Bronchial epithelial cell (primary cell): Measurements from ENCODE around the gene BPTF. TPM values are rescaled to one million over a fixed set of nuclear protein-coding genes. Genes with fewer than 3 reads are reported as not detected.
"Not testable (repeated sequence)": the region's sequence is repeated elsewhere in the genome, so short reads cannot be mapped to it uniquely, and the experiment has no call there.

Experiments used
- DNase-seq: peaks from one replicate; pipeline ENCODE4 v3.0.0-alpha.2; 2010; ENCODE audit warnings: low read depth
- FAIRE-seq: peaks from 2 replicates; lab custom pipeline; 2011; peaks lifted over from hg19 to GRCh38; lab: Jason Lieb, UNC
- H3K27me3 ChIP-seq: 2 replicates; pipeline ENCODE4 v1.5.1; 2011; ENCODE audit warnings: low read length; ENCODE audit not compliant: control insufficient read depth, insufficient read depth
- H3K36me3 ChIP-seq: 2 replicates; pipeline ENCODE4 v1.5.1; 2011; ENCODE audit warnings: low read length; ENCODE audit not compliant: control insufficient read depth, insufficient read depth
- H3K4me3 ChIP-seq: 2 replicates; pipeline ENCODE4 v1.5.1; 2011; ENCODE audit warnings: mild to moderate bottlenecking, low read depth, low read length, control low read depth
- total RNA-seq: library from RNA; depleted of rRNA; stranded (reverse); fragments of >200 nt; gene quantifications from 2 replicates; pipeline ENCODE4 v1.2.1, GENCODE V29; 2014
- TF ChIP-seq, protein P1 (sequence below): IDR thresholded peaks from 2 replicates; pipeline ENCODE4 v1.5.1; 2011; ENCODE audit warnings: mild to moderate bottlenecking, moderate library complexity, low read length, control low read depth, inconsistent platforms; ENCODE audit not compliant: insufficient read depth, severe bottlenecking

Gene BPTF
- total RNA-seq, 1 donor from 2014 or later, result 18.7 TPM

DNA sequence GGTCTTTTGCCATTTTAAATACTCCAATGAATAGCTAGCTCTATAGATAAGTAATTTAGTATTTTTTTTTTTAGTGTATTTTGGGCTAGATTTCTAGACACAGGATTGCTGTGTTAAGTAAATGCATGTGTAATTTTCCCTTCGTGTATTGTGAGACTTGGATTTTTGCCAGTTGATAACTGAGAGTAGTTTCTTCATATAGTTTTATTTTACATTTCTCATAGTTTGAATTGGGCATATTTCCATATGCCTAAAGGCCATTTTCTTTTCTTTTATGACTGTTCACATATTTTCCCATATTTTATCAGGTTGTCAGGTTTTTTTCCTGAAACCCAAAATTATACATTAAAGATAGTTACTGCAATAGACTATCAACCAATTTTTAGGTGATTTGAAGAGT, 59.4 kb downstream of the BPTF start:
- Histone ChIP-seq H3K36me3 (no peaks in the 10 kb centered on the region), H3K27me3 (no peaks in the 10 kb centered on the region), H3K4me3 (no peak overlapping the region)
- FAIRE-seq, result no peak
- no peak for DNase-seq
- TF ChIP-seq, protein P1, sequence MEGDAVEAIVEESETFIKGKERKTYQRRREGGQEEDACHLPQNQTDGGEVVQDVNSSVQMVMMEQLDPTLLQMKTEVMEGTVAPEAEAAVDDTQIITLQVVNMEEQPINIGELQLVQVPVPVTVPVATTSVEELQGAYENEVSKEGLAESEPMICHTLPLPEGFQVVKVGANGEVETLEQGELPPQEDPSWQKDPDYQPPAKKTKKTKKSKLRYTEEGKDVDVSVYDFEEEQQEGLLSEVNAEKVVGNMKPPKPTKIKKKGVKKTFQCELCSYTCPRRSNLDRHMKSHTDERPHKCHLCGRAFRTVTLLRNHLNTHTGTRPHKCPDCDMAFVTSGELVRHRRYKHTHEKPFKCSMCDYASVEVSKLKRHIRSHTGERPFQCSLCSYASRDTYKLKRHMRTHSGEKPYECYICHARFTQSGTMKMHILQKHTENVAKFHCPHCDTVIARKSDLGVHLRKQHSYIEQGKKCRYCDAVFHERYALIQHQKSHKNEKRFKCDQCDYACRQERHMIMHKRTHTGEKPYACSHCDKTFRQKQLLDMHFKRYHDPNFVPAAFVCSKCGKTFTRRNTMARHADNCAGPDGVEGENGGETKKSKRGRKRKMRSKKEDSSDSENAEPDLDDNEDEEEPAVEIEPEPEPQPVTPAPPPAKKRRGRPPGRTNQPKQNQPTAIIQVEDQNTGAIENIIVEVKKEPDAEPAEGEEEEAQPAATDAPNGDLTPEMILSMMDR, result no peak

DNA sequence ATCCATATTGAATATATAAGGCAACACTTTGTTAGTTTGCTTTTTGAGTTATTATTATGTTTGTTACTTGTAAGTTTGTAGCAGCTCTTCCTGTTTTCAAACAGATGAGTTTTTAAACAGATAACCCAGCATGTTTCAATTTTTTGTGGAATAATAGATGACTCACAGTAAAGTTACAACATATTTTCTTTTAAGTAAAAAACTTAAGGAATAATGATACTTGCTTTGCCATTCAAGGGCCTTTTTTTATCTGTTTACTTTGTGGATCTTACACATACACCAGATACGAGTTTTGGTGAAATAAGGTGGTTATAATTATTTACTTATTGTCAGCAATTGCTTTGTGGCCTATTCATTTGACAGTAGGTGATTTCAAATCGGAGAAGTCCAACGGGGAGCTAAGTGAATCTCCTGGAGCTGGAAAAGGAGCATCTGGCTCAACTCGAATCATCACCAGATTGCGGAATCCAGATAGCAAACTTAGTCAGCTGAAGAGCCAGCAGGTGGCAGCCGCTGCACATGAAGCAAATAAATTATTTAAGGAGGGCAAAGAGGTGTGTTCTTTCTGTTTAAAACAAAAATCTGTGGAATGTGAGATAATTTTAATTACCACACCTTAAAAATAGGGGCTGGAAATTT, 66.3 kb downstream of the BPTF start:
- FAIRE-seq, result no peak
- Histone ChIP-seq H3K4me3 (no peak overlapping the region), H3K36me3 (peaks cover 7% of the 10 kb centered on the region), H3K27me3 (no peaks in the 10 kb centered on the region)
- TF ChIP-seq, protein P1, result peak; percentile 45
- DNase-seq, result peak; percentile 63

GRCh38 chr17:67902511-67903231, 77.4 kb downstream of the BPTF start:
- Histone ChIP-seq H3K36me3 (peaks cover 3% of the 10 kb centered on the region), H3K27me3 (no peaks in the 10 kb centered on the region), H3K4me3 (no peak overlapping the region)
- TF ChIP-seq, protein P1, result no peak
- no peak for FAIRE-seq
- no peak for DNase-seq

DNA sequence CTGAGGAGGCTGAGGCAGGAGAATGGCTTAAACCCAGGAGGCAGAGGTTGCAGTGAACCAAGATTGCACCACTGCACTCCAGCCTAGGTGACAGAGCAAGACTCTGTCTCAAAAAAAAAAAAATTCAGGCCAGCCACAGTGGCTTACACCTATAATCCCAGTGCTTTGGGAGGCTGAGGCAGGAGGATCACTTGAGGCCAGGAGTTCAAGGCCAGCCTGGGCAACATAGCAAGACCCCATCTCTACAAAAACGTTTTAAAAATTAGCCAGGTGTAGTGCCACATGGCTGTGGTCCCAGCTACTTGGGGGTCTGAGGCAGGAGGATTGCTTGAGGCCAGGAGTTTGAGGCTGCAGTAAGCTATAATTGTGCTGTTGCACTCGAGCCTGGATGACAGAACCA, 80.0 kb downstream of the BPTF start:
- not testable (repeated sequence) for FAIRE-seq, H3K36me3 ChIP-seq, H3K27me3 ChIP-seq, DNase-seq, H3K4me3 ChIP-seq

DNA sequence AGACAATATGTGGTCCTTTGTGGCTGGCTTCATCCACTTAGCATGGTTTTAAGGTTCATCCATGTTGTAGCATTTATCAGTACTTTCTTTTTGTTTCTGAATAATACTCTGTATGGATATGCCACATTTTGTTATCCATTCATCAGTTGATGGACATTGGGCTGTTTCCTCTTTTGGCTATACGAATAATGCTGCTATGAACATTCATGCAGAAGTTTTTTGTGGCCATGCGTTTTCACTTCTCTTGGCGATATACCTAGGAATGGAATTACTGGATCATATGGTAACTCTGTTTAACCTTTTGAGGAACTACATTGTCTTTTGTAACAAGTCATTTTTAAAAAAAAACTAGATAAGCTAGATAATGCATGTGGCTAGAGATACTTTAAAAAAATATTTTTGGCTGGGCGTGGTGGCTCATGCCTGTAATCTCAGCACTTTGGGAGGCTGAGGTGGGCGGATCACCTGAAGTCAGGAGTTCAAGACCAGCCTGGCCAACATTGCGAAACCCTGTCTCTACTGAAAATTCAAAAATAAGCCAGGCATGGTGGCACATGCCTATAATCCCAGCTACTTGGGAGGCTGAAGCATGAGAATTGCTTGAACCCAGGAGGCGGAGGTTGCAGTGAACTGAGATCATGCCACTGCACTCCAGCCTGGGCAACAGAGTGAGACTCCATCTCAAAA, 85.0 kb downstream of the BPTF start:
- FAIRE-seq, H3K27me3 ChIP-seq, H3K36me3 ChIP-seq, DNase-seq, H3K4me3 ChIP-seq: not testable (repeated sequence)

- Histone ChIP-seq H3K4me3 (no peak overlapping the region), H3K36me3 (peaks cover 5% of the 10 kb centered on the region), H3K27me3 (no peaks in the 10 kb centered on the region)
- TF ChIP-seq, protein P1, result no peak
- no peak for FAIRE-seq
- no peak for DNase-seq
These were observed 85.9 kb downstream of the BPTF start for GRCh38 chr17:67911059-67911782.
